Stimulated activated CD8-positive, alpha-beta memory T cell treated with anti-CD3 and anti-CD28 coated beads, Interleukin-2, amount 100 ng/mL, for 1 hour (primary cell): ENCODE measurements around the gene DYNLT1.

ENCODE experiments used
- DNase-seq, 2 donors: peaks; one replicate each; pipeline ENCODE4 v3.0.0-alpha.2; 2020; ENCODE audit warnings: low read depth in 2 of 2

Gene DYNLT1

DNA sequence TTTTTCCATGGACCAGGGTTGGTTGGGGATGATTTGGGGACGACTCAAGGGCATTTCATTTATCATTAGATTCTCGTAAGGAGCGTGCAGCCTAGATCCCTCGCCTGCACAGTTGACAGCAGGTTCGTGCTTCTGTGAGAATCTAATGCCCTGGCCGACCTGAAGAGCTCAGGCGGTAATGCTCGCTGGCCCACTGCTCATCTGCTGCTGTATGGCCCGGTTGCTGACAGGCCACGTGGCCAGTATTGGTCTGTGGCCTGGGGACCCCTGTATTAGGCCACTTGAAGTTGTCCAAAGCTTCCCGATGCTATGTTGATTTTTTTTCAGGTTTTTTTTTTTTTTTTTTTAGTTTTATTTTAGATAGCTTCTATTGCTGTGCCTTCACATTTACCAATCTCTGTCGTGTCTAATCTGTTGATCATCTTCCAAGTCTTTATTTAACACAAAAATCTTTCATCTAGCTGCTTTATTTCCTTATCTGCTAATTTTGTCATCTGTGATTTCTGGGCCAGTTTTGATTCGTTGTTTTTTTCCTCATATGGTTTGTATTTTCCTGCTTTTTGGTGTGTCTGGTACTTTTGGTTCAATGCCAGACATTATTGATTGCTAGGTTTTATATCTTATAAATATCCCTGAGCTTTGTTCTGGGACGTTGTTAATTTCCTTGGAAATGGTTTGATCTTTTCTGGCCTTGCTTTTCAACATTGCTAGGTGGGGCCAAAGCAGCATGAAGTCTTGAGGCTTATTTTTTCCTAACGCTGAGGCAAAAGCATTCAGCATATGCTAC is 41.1 kb downstream of the DYNLT1 start:
- DNase-seq, result no peak

DNA sequence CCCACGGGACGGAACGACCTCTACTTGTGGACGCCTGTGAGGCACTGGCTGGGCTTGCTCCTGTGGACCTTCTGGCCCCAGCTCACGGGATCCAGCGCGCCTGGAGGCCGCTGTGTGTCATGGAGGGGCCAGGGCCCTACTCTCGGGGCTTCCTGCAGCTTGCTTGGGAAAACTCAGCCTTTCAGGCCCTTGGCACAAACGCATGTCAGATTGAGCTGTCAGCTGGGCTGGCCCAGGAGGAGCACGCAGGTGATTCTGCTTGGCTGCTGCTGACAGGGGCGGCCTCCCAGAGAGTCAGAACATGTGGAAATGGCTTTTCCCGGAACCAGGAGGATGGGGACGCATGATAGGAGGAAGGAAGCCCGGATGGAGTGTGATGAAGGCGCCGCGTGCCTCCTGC is 44.9 kb downstream of the DYNLT1 start:
- DNase-seq, result no peak

DNA sequence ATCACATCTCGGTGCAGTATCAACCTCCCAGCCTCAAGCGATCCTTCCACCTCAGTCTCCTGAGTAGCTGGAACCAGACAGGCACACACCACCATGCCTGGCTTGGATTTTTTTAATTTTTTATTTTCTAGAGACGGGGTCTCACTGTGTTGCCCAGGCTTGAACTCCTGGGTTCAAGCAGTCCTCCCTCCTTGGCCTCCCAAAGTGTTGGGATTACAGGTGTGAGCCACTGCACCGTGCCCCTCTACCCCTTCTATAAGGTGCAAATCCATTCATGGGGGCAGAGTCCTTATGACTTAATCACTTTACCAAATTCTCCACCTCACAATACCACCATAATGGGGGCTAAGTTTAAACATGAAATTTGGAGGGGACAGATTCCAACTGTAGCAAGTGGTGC is 47.0 kb downstream of the DYNLT1 start:
- DNase-seq, result no peak

DNA sequence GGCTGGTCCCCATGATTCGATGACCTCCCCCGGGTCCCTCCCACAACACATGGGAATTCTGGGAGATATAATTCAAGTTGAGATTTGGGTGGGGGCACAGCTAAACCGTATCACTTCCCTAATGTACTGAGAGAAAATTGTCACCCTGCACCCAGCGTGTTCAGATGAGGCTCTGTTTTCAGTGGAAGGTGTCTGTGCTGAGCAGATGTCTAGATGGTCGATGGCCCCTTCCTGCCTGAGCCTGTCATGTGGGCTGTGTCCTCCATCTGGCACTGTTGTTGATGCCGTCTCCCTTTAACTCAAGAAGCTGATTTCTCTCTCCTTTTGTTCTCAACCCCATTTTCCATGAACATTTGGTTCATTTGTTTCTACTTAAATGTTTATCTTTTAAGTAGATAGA is 47.7 kb downstream of the DYNLT1 start:
- DNase-seq, result no peak

DNA sequence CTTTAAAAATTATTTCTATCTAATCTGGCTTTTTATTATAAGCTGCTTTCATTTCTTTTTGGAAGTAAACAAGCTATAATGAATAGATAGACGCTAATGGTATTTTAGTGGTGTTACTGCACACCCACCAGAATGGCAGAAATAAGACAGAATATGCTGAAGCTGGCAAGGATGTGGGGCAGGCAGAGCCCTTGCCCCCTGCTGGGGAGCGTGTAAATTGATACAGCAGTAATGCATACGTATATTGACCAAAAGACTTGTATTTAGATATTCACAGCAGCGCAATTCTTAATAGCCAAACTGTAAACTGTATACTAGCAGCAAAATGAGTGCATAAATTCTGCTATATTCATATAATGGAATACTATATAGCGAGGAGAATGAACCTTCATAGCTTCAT is 49.3 kb downstream of the DYNLT1 start:
- DNase-seq, result no peak

DNA sequence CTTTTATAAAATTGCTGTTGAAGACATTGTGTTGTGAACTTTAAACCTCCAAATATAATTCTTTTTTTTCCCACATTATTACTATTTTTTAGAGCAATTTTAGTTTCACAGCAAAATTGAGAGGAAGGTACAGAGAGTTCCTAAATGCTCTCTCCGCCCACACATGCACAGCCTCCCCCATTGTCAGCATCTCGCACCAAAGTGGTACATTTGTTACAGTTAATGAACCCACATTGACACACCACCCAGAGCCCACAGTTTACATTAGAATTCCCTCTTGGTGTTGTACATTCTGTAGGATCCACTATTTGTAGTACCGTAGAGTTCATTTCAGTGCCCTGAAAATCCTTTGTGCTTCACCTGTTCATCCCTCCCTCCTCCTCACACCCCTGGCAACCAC is 50.9 kb downstream of the DYNLT1 start:
- DNase-seq, result no peak

DNA sequence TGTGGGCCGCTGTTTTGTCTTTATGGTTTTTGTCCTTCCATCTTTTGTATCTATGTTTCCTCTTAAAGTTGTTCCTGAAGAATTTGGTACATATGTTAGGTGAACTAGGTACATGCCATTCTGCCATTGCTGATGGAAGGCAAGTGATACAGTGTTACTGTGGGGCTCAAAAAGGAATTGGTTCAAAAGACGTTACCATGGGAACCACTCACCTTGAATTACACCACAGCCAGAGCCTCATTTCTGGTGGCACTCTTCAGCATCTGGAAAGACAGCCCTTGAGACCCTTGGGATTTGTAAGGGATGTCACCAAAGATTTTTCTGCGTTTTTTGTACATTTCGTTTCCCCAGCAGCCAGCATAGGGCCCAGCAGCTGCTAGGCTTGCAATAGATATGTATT is 52.7 kb downstream of the DYNLT1 start:
- DNase-seq, result no peak

DNA sequence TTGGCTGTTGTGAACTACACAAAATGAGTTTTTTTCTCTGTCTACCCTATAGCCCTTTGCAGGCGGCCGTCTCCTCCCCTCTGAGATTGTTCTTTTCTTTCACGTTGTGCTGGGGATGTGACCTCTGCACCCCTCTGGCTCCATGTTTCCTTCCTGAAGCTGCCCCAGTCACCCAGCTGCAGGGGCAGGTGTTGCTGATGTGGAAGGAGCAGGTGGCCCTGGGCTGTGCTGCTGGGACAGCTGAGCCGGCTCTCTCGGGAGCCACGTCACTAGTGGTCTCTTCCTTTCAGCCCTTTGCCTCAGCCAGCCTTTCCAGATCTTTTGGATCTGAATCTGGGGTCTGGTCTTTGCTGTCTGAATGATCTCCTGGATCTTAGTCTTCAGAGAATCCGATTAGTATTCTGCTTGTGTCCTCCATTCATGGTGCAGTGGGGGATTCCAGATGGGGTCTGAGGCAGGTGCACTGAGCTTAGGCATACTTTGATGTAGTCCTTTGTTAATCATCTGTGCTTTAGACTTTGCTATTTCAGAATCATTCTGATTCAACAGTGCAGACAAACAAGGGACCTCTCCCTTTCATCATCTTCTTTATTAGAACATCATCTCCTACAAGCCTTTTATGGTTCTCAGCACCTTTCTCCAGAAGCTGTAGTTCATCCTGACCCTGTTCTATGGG is 53.3 kb downstream of the DYNLT1 start:
- DNase-seq, result no peak

DNA sequence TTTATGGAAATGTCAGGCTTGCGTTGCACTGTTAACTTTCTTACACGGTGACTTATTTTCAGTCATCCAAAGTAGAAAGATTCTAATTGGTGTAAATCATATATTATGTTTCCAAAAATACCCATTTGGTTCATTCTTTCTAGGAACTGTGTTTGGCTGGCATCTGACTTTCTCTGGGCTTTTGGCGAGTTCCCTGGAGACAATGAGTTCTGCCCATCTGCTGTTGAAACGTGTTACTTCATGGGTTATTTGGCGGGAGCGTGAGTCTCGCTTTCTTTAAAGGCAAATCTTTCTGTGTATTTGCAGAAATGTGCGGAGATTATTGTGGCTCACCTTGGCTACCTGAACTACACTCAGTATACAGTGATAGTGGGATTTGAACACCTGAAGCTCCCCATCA is 55.2 kb downstream of the DYNLT1 start:
- DNase-seq, result no peak

DNA sequence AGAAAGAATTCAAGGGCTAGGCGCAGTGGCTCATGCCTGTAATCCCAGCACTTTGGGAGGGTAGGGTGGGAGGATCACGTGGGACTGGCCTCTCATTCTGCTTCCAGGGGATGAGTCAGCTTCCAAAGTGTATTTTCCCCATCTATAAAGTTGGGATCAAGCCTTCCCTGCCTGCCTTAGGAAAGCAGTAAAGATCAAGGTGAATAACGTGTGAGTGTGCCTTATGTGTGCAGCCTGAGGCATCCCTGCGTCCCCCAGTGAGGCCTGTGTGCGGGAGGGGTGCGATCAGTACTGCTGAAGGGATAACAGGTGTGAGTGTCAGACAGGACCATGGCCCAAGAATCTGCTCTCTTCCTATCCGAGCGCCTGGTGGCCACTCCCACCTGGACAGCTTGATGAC is 57.9 kb downstream of the DYNLT1 start:
- DNase-seq, result no peak
